Measurements from ENCODE around the gene CC2D2B. TPM values are rescaled to one million over a fixed set of nuclear protein-coding genes. Genes with fewer than 3 reads are reported as not detected.

CC2D2B gene
- total RNA-seq, 4 donors from 2014 or later: 0.96 to 1.6 (median 1.1) TPM; not detected in 1

- no peaks in the 10 kb centered on the region for H3K27me3 ChIP-seq
- in situ Hi-C loops (cut with MboI; ENCODE audit: low pct_ligation_motif_present in 1 of 4, low pct_unique_long_range_greater_than_20kb in 1 of 4, low sequenced_read_pairs in 3 of 4) (no loop called here), intact Hi-C loops (cut with DNase I; ENCODE audit: low total_unique reads) (no loop called here)
- H3K4me3 ChIP-seq: no peak overlapping the region
- no peaks in the 10 kb centered on the region for H3K9me3 ChIP-seq
- TF ChIP-seq CTCF (IDR thresholded peaks at IDR 0.05) (no peak), POLR2A (IDR thresholded peaks at IDR 0.05) (no peak), EP300 (IDR thresholded peaks at IDR 0.05; ENCODE audit: low read depth) (no peak), POLR2AphosphoS5 (IDR thresholded peaks at IDR 0.05) (no peak)
- 86% methylated on average over 1 of the region's 1 CpG; no CpG with 5 or more reads in 1 of the 2 donors for WGBS, 2 donors (ENCODE audit: low coverage in 1 of 2)
- no peaks in the 10 kb centered on the region for H3K4me1 ChIP-seq
- no peaks in the 10 kb centered on the region for H3K36me3 ChIP-seq
- no peak overlapping the region for H3K27ac ChIP-seq
- DNase-seq: no peak
Observed at GRCh38 chr10:96034625-96035024, 126.8 kb downstream of the CC2D2B start.

GRCh38 chr10:96038476-96039387 is 131.0 kb downstream of the CC2D2B start:
- no peak for DNase-seq
- Histone ChIP-seq H3K27me3 (no peaks in the 10 kb centered on the region), H3K27ac (no peak overlapping the region), H3K36me3 (no peaks in the 10 kb centered on the region), H3K4me1 (peaks cover 0 to 7% (median 6%) of the 10 kb centered on the region in 4 donors), H3K4me3 (no peak overlapping the region), H3K9me3 (no peaks in the 10 kb centered on the region)
- in situ Hi-C loops (cut with MboI; ENCODE audit: low pct_ligation_motif_present in 1 of 4, low pct_unique_long_range_greater_than_20kb in 1 of 4, low sequenced_read_pairs in 3 of 4) (no loop called here), intact Hi-C loops (cut with DNase I; ENCODE audit: low total_unique reads) (no loop called here)
- WGBS, 2 donors (ENCODE audit: low coverage in 1 of 2): 85 to 86% methylated on average over 2 to 4 of the region's 4 CpGs
- TF ChIP-seq POLR2A (IDR thresholded peaks at IDR 0.05) (no peak), EP300 (IDR thresholded peaks at IDR 0.05; ENCODE audit: low read depth) (no peak), CTCF (IDR thresholded peaks at IDR 0.05) (no peak), POLR2AphosphoS5 (IDR thresholded peaks at IDR 0.05) (no peak)

- Histone ChIP-seq H3K36me3 (no peaks in the 10 kb centered on the region), H3K27ac (no peak overlapping the region), H3K9me3 (no peaks in the 10 kb centered on the region), H3K4me3 (no peak overlapping the region), H3K4me1 (peaks cover 6 to 25% (median 15%) of the 10 kb centered on the region in 4 donors), H3K27me3 (no peaks in the 10 kb centered on the region)
- 89 to 95% methylated on average over 6 to 11 of the region's 11 CpGs for WGBS, 2 donors (ENCODE audit: low coverage in 1 of 2)
- TF ChIP-seq POLR2A (IDR thresholded peaks at IDR 0.05): no peak
- no peak for TF ChIP-seq EP300 (IDR thresholded peaks at IDR 0.05; ENCODE audit: low read depth)
- no peak for TF ChIP-seq POLR2AphosphoS5 (IDR thresholded peaks at IDR 0.05)
- no peak for TF ChIP-seq CTCF (IDR thresholded peaks at IDR 0.05)
- DNase-seq: no peak
- in situ Hi-C loops (cut with MboI; ENCODE audit: low pct_ligation_motif_present in 1 of 4, low pct_unique_long_range_greater_than_20kb in 1 of 4, low sequenced_read_pairs in 3 of 4): no loop called here
- intact Hi-C loops (cut with DNase I; ENCODE audit: low total_unique reads): no loop called here
Observed at GRCh38 chr10:96041146-96041545, 133.4 kb downstream of the CC2D2B start.

GRCh38 chr10:96043033-96043892 is 135.5 kb downstream of the CC2D2B start, which contains the start of gene CCNJ:
Gene CCNJ (plus strand): TSS chr10:96043583. CDS start chr10:96044394, 811 bp downstream.
- Histone ChIP-seq H3K4me3 (peak within 1 kb of the TSS; percentile 71 to 96 (median 84)), H3K27me3 (no peaks in the 10 kb centered on the region), H3K4me1 (peaks cover 6 to 35% (median 17%) of the 10 kb centered on the region in 4 donors), H3K27ac (peak within 1 kb of the TSS; percentile 88 to 95 (median 92)), H3K9me3 (no peaks in the 10 kb centered on the region), H3K36me3 (no peaks in the 10 kb centered on the region)
- intact Hi-C loops (cut with DNase I; ENCODE audit: low total_unique reads) (no loop called here), in situ Hi-C loops (cut with MboI; ENCODE audit: low pct_ligation_motif_present in 1 of 4, low pct_unique_long_range_greater_than_20kb in 1 of 4, low sequenced_read_pairs in 3 of 4) (no loop called here)
- 7% methylated on average over 33 of the region's 92 CpGs; no CpG with 5 or more reads in 1 of the 2 donors for WGBS, 2 donors (ENCODE audit: low coverage in 1 of 2)
- DNase-seq: peak; percentile 91
- TF ChIP-seq POLR2AphosphoS5 (IDR thresholded peaks at IDR 0.05) (peak; percentile 81 to 87 (median 82)), CTCF (IDR thresholded peaks at IDR 0.05) (peak in 3 of 5 experiments; percentile 12 to 36 (median 23)), POLR2A (IDR thresholded peaks at IDR 0.05) (peak; percentile 82), EP300 (IDR thresholded peaks at IDR 0.05; ENCODE audit: low read depth) (no peak)
